Activated T-helper 17 cell treated with anti-CD3 and anti-CD28 coated beads, Interleukin-2, amount 50 U/mL, for 72 hours (primary cell): ENCODE measurements around the gene ATP8B3. TPM values are rescaled to one million over a fixed set of nuclear protein-coding genes. Genes with fewer than 3 reads are reported as not detected.

ENCODE experiments used
- ATAC-seq: fragments of 150-1000 bp; cut with Tn5 transposase; replicated peaks from 2 replicates; pipeline ENCODE4 v1.10.0; 2021; ENCODE audit warnings: mild to moderate bottlenecking, moderate library complexity
- H3K27ac Mint-ChIP-seq: one replicate; pipeline ENCODE4 v1.8.0; 2022; ENCODE audit warnings: mixed read lengths
- H3K27me3 Mint-ChIP-seq: one replicate; pipeline ENCODE4 v1.8.0; 2022; ENCODE audit warnings: mixed read lengths
- H3K36me3 Mint-ChIP-seq: one replicate; pipeline ENCODE4 v1.8.0; 2022; ENCODE audit warnings: low read depth, mild to moderate bottlenecking, mixed read lengths
- H3K4me1 Mint-ChIP-seq: one replicate; pipeline ENCODE4 v1.8.0; 2022; ENCODE audit warnings: mixed read lengths
- H3K4me3 Mint-ChIP-seq: one replicate; pipeline ENCODE4 v1.8.0; 2022; ENCODE audit warnings: mild to moderate bottlenecking, mixed read lengths
- H3K9me3 Mint-ChIP-seq: one replicate; pipeline ENCODE4 v1.8.0; 2022; ENCODE audit warnings: mixed read lengths
- total RNA-seq, 2 donors: library from RNA; stranded (reverse); gene quantifications; one replicate each; pipeline ENCODE4 v1.2.3, GENCODE V29; 2022

The ATP8B3 gene
- total RNA-seq, 2 donors from 2014 or later, result 10.1 to 44.8 TPM

- Mint-ChIP-seq H3K9me3 (no peaks in the 10 kb centered on the region), H3K27ac (no peak overlapping the region), H3K27me3 (peaks cover 46% of the 10 kb centered on the region), H3K36me3 (peaks cover 5% of the 10 kb centered on the region), H3K4me1 (peaks cover 5% of the 10 kb centered on the region), H3K4me3 (no peak overlapping the region)
- no peak for ATAC-seq
Measured at GRCh38 chr19:1758959-1759903, 52.8 kb downstream of the ATP8B3 start.

GRCh38 chr19:1758231-1758577 lies 53.9 kb downstream of the ATP8B3 start:
- peaks cover 40% of the 10 kb centered on the region for H3K27me3 Mint-ChIP-seq
- ATAC-seq, result no peak
- no peak overlapping the region for H3K27ac Mint-ChIP-seq
- no peak overlapping the region for H3K4me3 Mint-ChIP-seq
- peaks cover 5% of the 10 kb centered on the region for H3K4me1 Mint-ChIP-seq
- peaks cover 5% of the 10 kb centered on the region for H3K36me3 Mint-ChIP-seq
- no peaks in the 10 kb centered on the region for H3K9me3 Mint-ChIP-seq

GRCh38 chr19:1757468-1758230 lies 54.4 kb downstream of the ATP8B3 start:
- no peak overlapping the region for H3K27ac Mint-ChIP-seq
- ATAC-seq, result no peak
- peaks cover 5% of the 10 kb centered on the region for H3K4me1 Mint-ChIP-seq
- H3K36me3 Mint-ChIP-seq, result peaks cover 5% of the 10 kb centered on the region
- H3K9me3 Mint-ChIP-seq, result no peaks in the 10 kb centered on the region
- H3K27me3 Mint-ChIP-seq, result peaks cover 41% of the 10 kb centered on the region
- H3K4me3 Mint-ChIP-seq, result no peak overlapping the region

GRCh38 chr19:1756705-1757465 lies 55.2 kb downstream of the ATP8B3 start:
- Mint-ChIP-seq H3K4me1 (peaks cover 5% of the 10 kb centered on the region), H3K9me3 (no peaks in the 10 kb centered on the region), H3K4me3 (no peak overlapping the region), H3K36me3 (peaks cover 5% of the 10 kb centered on the region), H3K27ac (no peak overlapping the region), H3K27me3 (peaks cover 40% of the 10 kb centered on the region)
- no peak for ATAC-seq

GRCh38 chr19:1756264-1756663 lies 55.8 kb downstream of the ATP8B3 start:
- Mint-ChIP-seq H3K36me3 (no peaks in the 10 kb centered on the region), H3K4me1 (peaks cover 5% of the 10 kb centered on the region), H3K9me3 (no peaks in the 10 kb centered on the region), H3K4me3 (no peak overlapping the region), H3K27ac (no peak overlapping the region), H3K27me3 (peaks cover 39% of the 10 kb centered on the region)
- ATAC-seq, result no peak

- H3K4me3 Mint-ChIP-seq, result no peak overlapping the region
- H3K9me3 Mint-ChIP-seq, result no peaks in the 10 kb centered on the region
- peaks cover 34% of the 10 kb centered on the region for H3K27me3 Mint-ChIP-seq
- H3K27ac Mint-ChIP-seq, result no peak overlapping the region
- no peaks in the 10 kb centered on the region for H3K36me3 Mint-ChIP-seq
- peaks cover 5% of the 10 kb centered on the region for H3K4me1 Mint-ChIP-seq
- no peak for ATAC-seq
Measured at GRCh38 chr19:1755467-1756171, 56.5 kb downstream of the ATP8B3 start.

- no peak for ATAC-seq
Measured at GRCh38 chr19:1754636-1755466, 57.2 kb downstream of the ATP8B3 start.

GRCh38 chr19:1754018-1754635 lies 57.9 kb downstream of the ATP8B3 start:
- Mint-ChIP-seq H3K36me3 (no peaks in the 10 kb centered on the region), H3K27me3 (peaks cover 33% of the 10 kb centered on the region), H3K4me1 (peaks cover 5% of the 10 kb centered on the region), H3K4me3 (no peak overlapping the region), H3K9me3 (no peaks in the 10 kb centered on the region), H3K27ac (no peak overlapping the region)
- no peak for ATAC-seq

More at GRCh38 chr19:1754636-1755466, 57.2 kb downstream of the ATP8B3 start:
- no peaks in the 10 kb centered on the region for H3K9me3 Mint-ChIP-seq
- H3K36me3 Mint-ChIP-seq, result no peaks in the 10 kb centered on the region
- H3K4me3 Mint-ChIP-seq, result no peak overlapping the region
- H3K27me3 Mint-ChIP-seq, result peaks cover 38% of the 10 kb centered on the region
- H3K27ac Mint-ChIP-seq, result no peak overlapping the region
- H3K4me1 Mint-ChIP-seq, result peaks cover 5% of the 10 kb centered on the region

GRCh38 chr19:1752757-1753728 lies 59.0 kb downstream of the ATP8B3 start, which contains the start of gene ONECUT3:
Gene ONECUT3, plus strand, starts transcription at chr19:1753506. Its CDS starts 157 bp downstream, at chr19:1753663.
- ATAC-seq, result no peak
- Mint-ChIP-seq H3K9me3 (no peaks in the 10 kb centered on the region), H3K36me3 (no peaks in the 10 kb centered on the region), H3K4me1 (peaks cover 5% of the 10 kb centered on the region), H3K27ac (no peak within 1 kb of the TSS), H3K27me3 (peaks cover 27% of the 10 kb centered on the region), H3K4me3 (no peak within 1 kb of the TSS)

GRCh38 chr19:1752009-1752756 lies 59.9 kb downstream of the ATP8B3 start:
- Mint-ChIP-seq H3K27me3 (peaks cover 33% of the 10 kb centered on the region), H3K27ac (no peak overlapping the region), H3K9me3 (no peaks in the 10 kb centered on the region), H3K4me1 (peaks cover 11% of the 10 kb centered on the region), H3K36me3 (no peaks in the 10 kb centered on the region), H3K4me3 (no peak overlapping the region)
- ATAC-seq, result no peak

GRCh38 chr19:1751367-1752008 lies 60.6 kb downstream of the ATP8B3 start:
- no peak for ATAC-seq
- peaks cover 11% of the 10 kb centered on the region for H3K4me1 Mint-ChIP-seq
- H3K27me3 Mint-ChIP-seq, result peaks cover 27% of the 10 kb centered on the region
- no peaks in the 10 kb centered on the region for H3K9me3 Mint-ChIP-seq
- H3K36me3 Mint-ChIP-seq, result no peaks in the 10 kb centered on the region
- H3K27ac Mint-ChIP-seq, result no peak overlapping the region
- no peak overlapping the region for H3K4me3 Mint-ChIP-seq
